Neutrophil (primary cell): ENCODE measurements around the gene TMPRSS9.

Experiments
- H3K27ac ChIP-seq: fragments of 200-600 bp; sonication (generic); 2 replicates; pipeline ENCODE4 v1.5.1; 2016; ENCODE audit warnings: mild to moderate bottlenecking, moderate library complexity
- H3K27me3 ChIP-seq: fragments of 200-600 bp; sonication (generic); 2 replicates; pipeline ENCODE4 v1.6.0; 2016; ENCODE audit warnings: mild to moderate bottlenecking
- H3K36me3 ChIP-seq: fragments of 200-600 bp; sonication (generic); 2 replicates; pipeline ENCODE4 v1.5.1; 2017
- H3K4me1 ChIP-seq, 2 experiments: fragments of 200-600 bp in 1 of 2; sonication (generic) in 1 of 2; 1 replicate in 1 of 2; 2 replicates in 1 of 2; pipeline versions ENCODE4 v1.5.1 to v1.6.1; 2013 to 2016; ENCODE audit warnings: low read depth in 1 of 2, low read length in 1 of 2, mild to moderate bottlenecking in 1 of 2, moderate library complexity in 1 of 2; ENCODE audit not compliant: control insufficient read depth in 1 of 2, insufficient read depth in 1 of 2
- H3K4me3 ChIP-seq, 2 experiments: fragments of 200-600 bp in 1 of 2; sonication (generic) in 1 of 2; 1 replicate in 1 of 2; 2 replicates in 1 of 2; pipeline ENCODE4 v1.5.1; 2013 to 2016; ENCODE audit warnings: low read depth in 1 of 2, low read length in 1 of 2, mild to moderate bottlenecking in 1 of 2, moderate library complexity in 1 of 2
- H3K9me3 ChIP-seq: fragments of 200-600 bp; sonication (generic); 2 replicates; pipeline ENCODE4 v1.5.1; 2016
- TF ChIP-seq, protein P1 (sequence below): fragments of 200-600 bp; sonication (generic); IDR thresholded peaks from 2 replicates; pipeline ENCODE4 v1.5.1; 2016; ENCODE audit warnings: antibody characterized with exemption

TMPRSS9 gene

DNA sequence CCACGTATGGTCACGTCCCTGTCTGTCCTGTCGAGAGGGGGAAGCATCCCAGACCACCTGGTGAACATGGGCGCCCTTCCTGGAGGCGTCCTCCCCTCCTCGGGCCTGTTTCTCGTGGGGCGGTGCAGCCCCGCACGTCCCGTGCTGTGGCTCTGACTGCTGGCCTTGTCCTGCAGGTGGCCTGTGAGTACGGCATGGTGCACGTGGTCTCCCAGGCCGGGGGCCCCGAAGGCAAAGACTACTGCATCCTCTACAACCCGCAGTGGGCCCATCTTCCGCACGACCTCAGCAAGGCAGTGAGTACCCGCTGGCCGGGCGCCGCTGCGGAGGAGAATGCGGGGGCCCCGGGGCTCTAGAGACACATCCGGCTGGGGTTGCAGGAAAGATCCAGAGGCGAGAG, 25.6 kb upstream of the TMPRSS9 start:
- H3K4me1 ChIP-seq: peaks cover 20 to 37% of the 10 kb centered on the region in 2 experiments
- TF ChIP-seq, protein P1, sequence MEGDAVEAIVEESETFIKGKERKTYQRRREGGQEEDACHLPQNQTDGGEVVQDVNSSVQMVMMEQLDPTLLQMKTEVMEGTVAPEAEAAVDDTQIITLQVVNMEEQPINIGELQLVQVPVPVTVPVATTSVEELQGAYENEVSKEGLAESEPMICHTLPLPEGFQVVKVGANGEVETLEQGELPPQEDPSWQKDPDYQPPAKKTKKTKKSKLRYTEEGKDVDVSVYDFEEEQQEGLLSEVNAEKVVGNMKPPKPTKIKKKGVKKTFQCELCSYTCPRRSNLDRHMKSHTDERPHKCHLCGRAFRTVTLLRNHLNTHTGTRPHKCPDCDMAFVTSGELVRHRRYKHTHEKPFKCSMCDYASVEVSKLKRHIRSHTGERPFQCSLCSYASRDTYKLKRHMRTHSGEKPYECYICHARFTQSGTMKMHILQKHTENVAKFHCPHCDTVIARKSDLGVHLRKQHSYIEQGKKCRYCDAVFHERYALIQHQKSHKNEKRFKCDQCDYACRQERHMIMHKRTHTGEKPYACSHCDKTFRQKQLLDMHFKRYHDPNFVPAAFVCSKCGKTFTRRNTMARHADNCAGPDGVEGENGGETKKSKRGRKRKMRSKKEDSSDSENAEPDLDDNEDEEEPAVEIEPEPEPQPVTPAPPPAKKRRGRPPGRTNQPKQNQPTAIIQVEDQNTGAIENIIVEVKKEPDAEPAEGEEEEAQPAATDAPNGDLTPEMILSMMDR: no peak
- peaks cover 15% of the 10 kb centered on the region for H3K36me3 ChIP-seq
- no peaks in the 10 kb centered on the region for H3K9me3 ChIP-seq
- no peaks in the 10 kb centered on the region for H3K27me3 ChIP-seq
- H3K4me3 ChIP-seq: no peak overlapping the region
- H3K27ac ChIP-seq: no peak overlapping the region

- Histone ChIP-seq H3K36me3 (peaks cover 22% of the 10 kb centered on the region), H3K27ac (no peak overlapping the region), H3K9me3 (no peaks in the 10 kb centered on the region), H3K4me3 (no peak overlapping the region), H3K4me1 (peaks cover 18 to 33% of the 10 kb centered on the region in 2 experiments), H3K27me3 (no peaks in the 10 kb centered on the region)
- TF ChIP-seq, protein P1: no peak
These were observed 24.8 kb upstream of the TMPRSS9 start for GRCh38 chr19:2334986-2335846.

- no peaks in the 10 kb centered on the region for H3K27me3 ChIP-seq
- no peak overlapping the region for H3K27ac ChIP-seq
- TF ChIP-seq, protein P1: no peak
- H3K4me1 ChIP-seq: peaks cover 18 to 27% of the 10 kb centered on the region in 2 experiments
- no peak overlapping the region for H3K4me3 ChIP-seq
- H3K9me3 ChIP-seq: no peaks in the 10 kb centered on the region
- H3K36me3 ChIP-seq: peaks cover 24% of the 10 kb centered on the region
These were observed 24.2 kb upstream of the TMPRSS9 start for GRCh38 chr19:2335848-2336247.

GRCh38 chr19:2336528-2337328, 23.3 kb upstream of the TMPRSS9 start:
- no peak overlapping the region for H3K4me3 ChIP-seq
- peaks cover 33% of the 10 kb centered on the region for H3K36me3 ChIP-seq
- no peak overlapping the region for H3K27ac ChIP-seq
- H3K9me3 ChIP-seq: no peaks in the 10 kb centered on the region
- no peaks in the 10 kb centered on the region for H3K27me3 ChIP-seq
- TF ChIP-seq, protein P1: no peak
- peaks cover 18 to 26% of the 10 kb centered on the region in 2 experiments for H3K4me1 ChIP-seq

DNA sequence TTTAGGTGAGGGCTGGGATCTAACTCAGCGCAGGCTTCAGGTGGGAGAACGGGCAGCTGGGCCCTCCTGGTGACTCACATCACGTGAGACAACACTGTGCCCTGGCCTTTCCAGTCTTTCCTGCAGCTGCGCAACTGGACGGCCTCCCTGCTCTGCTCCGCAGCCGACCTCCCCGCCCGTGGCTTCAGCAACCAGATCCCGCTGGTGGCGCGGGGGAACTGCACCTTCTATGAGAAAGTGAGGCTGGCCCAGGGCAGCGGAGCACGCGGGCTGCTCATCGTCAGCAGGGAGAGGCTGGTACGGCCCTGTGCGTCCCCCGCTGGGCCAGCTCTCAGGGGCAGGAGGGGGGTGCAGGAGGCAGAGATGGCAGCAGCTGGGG, 22.7 kb upstream of the TMPRSS9 start:
- Histone ChIP-seq H3K4me1 (peaks cover 14 to 20% of the 10 kb centered on the region in 2 experiments), H3K9me3 (no peaks in the 10 kb centered on the region), H3K27ac (no peak overlapping the region), H3K27me3 (no peaks in the 10 kb centered on the region), H3K4me3 (no peak overlapping the region), H3K36me3 (peaks cover 39% of the 10 kb centered on the region)
- TF ChIP-seq, protein P1: no peak
